Measurements from ENCODE around the gene ECEL1.

ECEL1 gene

GRCh38 chr2:232530626-232531260 is 43.1 kb upstream of the ECEL1 start:
- DNase-seq (ENCODE audit: insufficient read length, low spot score) (no peak), FAIRE-seq (no peak)
- TF ChIP-seq POLR2AphosphoS5 (IDR thresholded peaks at IDR 0.05; ENCODE audit: low read depth, low read length) = no peak
- TF ChIP-seq PAX5 (IDR thresholded peaks at IDR 0.05; ENCODE audit: insufficient read depth, low read length, severe bottlenecking) = no peak
- no peak for TF ChIP-seq POLR2A (IDR thresholded peaks at IDR 0.05; ENCODE audit: low read depth, low read length)
- TF ChIP-seq SPI1 (IDR thresholded peaks at IDR 0.05; ENCODE audit: low read depth, low read length) = no peak
- no peak for TF ChIP-seq TAF1 (IDR thresholded peaks at IDR 0.05; ENCODE audit: low read depth, low read length)
- TF ChIP-seq POU2F2 (IDR thresholded peaks at IDR 0.05; ENCODE audit: low read depth, low read length) = no peak

- DNase-seq (ENCODE audit: insufficient read length, low spot score) (no peak), FAIRE-seq (no peak)
- no peak for TF ChIP-seq POLR2A (IDR thresholded peaks at IDR 0.05; ENCODE audit: low read depth, low read length)
- TF ChIP-seq SPI1 (IDR thresholded peaks at IDR 0.05; ENCODE audit: low read depth, low read length) = no peak
- TF ChIP-seq POU2F2 (IDR thresholded peaks at IDR 0.05; ENCODE audit: low read depth, low read length) = no peak
- TF ChIP-seq TAF1 (IDR thresholded peaks at IDR 0.05; ENCODE audit: low read depth, low read length) = no peak
- TF ChIP-seq PAX5 (IDR thresholded peaks at IDR 0.05; ENCODE audit: insufficient read depth, low read length, severe bottlenecking) = no peak
- TF ChIP-seq POLR2AphosphoS5 (IDR thresholded peaks at IDR 0.05; ENCODE audit: low read depth, low read length) = no peak
Measured at GRCh38 chr2:232529806-232530547, 42.3 kb upstream of the ECEL1 start.

- FAIRE-seq = no peak
Measured at GRCh38 chr2:232528746-232529460, 41.3 kb upstream of the ECEL1 start.

GRCh38 chr2:232527905-232528470 is 40.4 kb upstream of the ECEL1 start:
- TF ChIP-seq TAF1 (IDR thresholded peaks at IDR 0.05; ENCODE audit: low read depth, low read length) (no peak), POLR2AphosphoS5 (IDR thresholded peaks at IDR 0.05; ENCODE audit: low read depth, low read length) (no peak), PAX5 (IDR thresholded peaks at IDR 0.05; ENCODE audit: insufficient read depth, low read length, severe bottlenecking) (no peak), POU2F2 (IDR thresholded peaks at IDR 0.05; ENCODE audit: low read depth, low read length) (no peak), POLR2A (IDR thresholded peaks at IDR 0.05; ENCODE audit: low read depth, low read length) (no peak), SPI1 (IDR thresholded peaks at IDR 0.05; ENCODE audit: low read depth, low read length) (no peak)
- DNase-seq (ENCODE audit: insufficient read length, low spot score) (no peak), FAIRE-seq (no peak)

More at GRCh38 chr2:232528746-232529460, 41.3 kb upstream of the ECEL1 start:
- no peak for DNase-seq (ENCODE audit: insufficient read length, low spot score)
- no peak for TF ChIP-seq POLR2AphosphoS5 (IDR thresholded peaks at IDR 0.05; ENCODE audit: low read depth, low read length)

- DNase-seq (ENCODE audit: insufficient read length, low spot score) (no peak), FAIRE-seq (no peak)
- TF ChIP-seq POLR2AphosphoS5 (IDR thresholded peaks at IDR 0.05; ENCODE audit: low read depth, low read length) = no peak
- TF ChIP-seq SPI1 (IDR thresholded peaks at IDR 0.05; ENCODE audit: low read depth, low read length) = no peak
- TF ChIP-seq POU2F2 (IDR thresholded peaks at IDR 0.05; ENCODE audit: low read depth, low read length) = no peak
- TF ChIP-seq PAX5 (IDR thresholded peaks at IDR 0.05; ENCODE audit: insufficient read depth, low read length, severe bottlenecking) = no peak
- no peak for TF ChIP-seq TAF1 (IDR thresholded peaks at IDR 0.05; ENCODE audit: low read depth, low read length)
- no peak for TF ChIP-seq POLR2A (IDR thresholded peaks at IDR 0.05; ENCODE audit: low read depth, low read length)
Measured at GRCh38 chr2:232526372-232526941, 38.8 kb upstream of the ECEL1 start.

GRCh38 chr2:232525791-232526371 is 38.2 kb upstream of the ECEL1 start, which contains the start of gene CHRND:
Gene CHRND (plus strand): TSS chr2:232526160. CDS start chr2:232526216, 56 bp downstream.
- FAIRE-seq = no peak

GRCh38 chr2:232525199-232525598 is 37.6 kb upstream of the ECEL1 start:
- no peak for TF ChIP-seq POLR2AphosphoS5 (IDR thresholded peaks at IDR 0.05; ENCODE audit: low read depth, low read length)
- no peak for TF ChIP-seq POLR2A (IDR thresholded peaks at IDR 0.05; ENCODE audit: low read depth, low read length)
- TF ChIP-seq SPI1 (IDR thresholded peaks at IDR 0.05; ENCODE audit: low read depth, low read length) = no peak
- no peak for TF ChIP-seq POU2F2 (IDR thresholded peaks at IDR 0.05; ENCODE audit: low read depth, low read length)
- no peak for TF ChIP-seq TAF1 (IDR thresholded peaks at IDR 0.05; ENCODE audit: low read depth, low read length)
- no peak for TF ChIP-seq PAX5 (IDR thresholded peaks at IDR 0.05; ENCODE audit: insufficient read depth, low read length, severe bottlenecking)
- no peak for DNase-seq (ENCODE audit: insufficient read length, low spot score)
- no peak for FAIRE-seq

More at GRCh38 chr2:232525791-232526371, 38.2 kb upstream of the ECEL1 start, which contains the start of gene CHRND:
- no peak for DNase-seq (ENCODE audit: insufficient read length, low spot score)
- TF ChIP-seq SPI1 (IDR thresholded peaks at IDR 0.05; ENCODE audit: low read depth, low read length) = no peak
- TF ChIP-seq POLR2A (IDR thresholded peaks at IDR 0.05; ENCODE audit: low read depth, low read length) = no peak
- no peak for TF ChIP-seq POU2F2 (IDR thresholded peaks at IDR 0.05; ENCODE audit: low read depth, low read length)
- TF ChIP-seq PAX5 (IDR thresholded peaks at IDR 0.05; ENCODE audit: insufficient read depth, low read length, severe bottlenecking) = no peak
- no peak for TF ChIP-seq POLR2AphosphoS5 (IDR thresholded peaks at IDR 0.05; ENCODE audit: low read depth, low read length)
- no peak for TF ChIP-seq TAF1 (IDR thresholded peaks at IDR 0.05; ENCODE audit: low read depth, low read length)

GRCh38 chr2:232524771-232525170 is 37.1 kb upstream of the ECEL1 start:
- DNase-seq (ENCODE audit: insufficient read length, low spot score) (no peak), FAIRE-seq (no peak)
- TF ChIP-seq POLR2AphosphoS5 (IDR thresholded peaks at IDR 0.05; ENCODE audit: low read depth, low read length) = no peak
- no peak for TF ChIP-seq PAX5 (IDR thresholded peaks at IDR 0.05; ENCODE audit: insufficient read depth, low read length, severe bottlenecking)
- no peak for TF ChIP-seq SPI1 (IDR thresholded peaks at IDR 0.05; ENCODE audit: low read depth, low read length)
- no peak for TF ChIP-seq POU2F2 (IDR thresholded peaks at IDR 0.05; ENCODE audit: low read depth, low read length)
- no peak for TF ChIP-seq POLR2A (IDR thresholded peaks at IDR 0.05; ENCODE audit: low read depth, low read length)
- TF ChIP-seq TAF1 (IDR thresholded peaks at IDR 0.05; ENCODE audit: low read depth, low read length) = no peak

Data from GM12891 (cell line).